GM15510 (cell line): Measurements from ENCODE around the gene DCAF4.

Experiments
- POLR2A ChIP-seq: IDR thresholded peaks from 3 replicates; pipeline ENCODE4 v1.6.1; 2011; ENCODE audit warnings: borderline replicate concordance; ENCODE audit not compliant: insufficient read length; ENCODE audit errors: extremely low read depth

Gene DCAF4

DNA sequence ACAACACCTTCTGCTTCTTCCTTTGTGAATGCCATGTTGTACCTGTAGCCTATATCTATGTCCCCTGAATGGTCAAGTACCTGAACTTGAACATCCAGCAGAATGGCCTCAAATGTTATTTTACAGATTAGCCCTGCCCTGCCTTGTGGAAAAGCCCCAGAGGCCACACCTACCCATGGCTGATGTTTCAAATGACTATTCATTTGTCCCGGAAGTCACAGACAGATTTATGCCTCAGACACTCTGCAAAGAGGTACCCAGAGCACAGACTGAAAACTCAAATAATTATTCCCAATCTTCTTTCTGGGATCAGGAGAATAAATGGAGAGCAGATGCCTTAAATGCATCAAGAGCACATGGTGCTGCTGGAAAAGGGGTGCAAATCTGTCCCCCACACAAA is 19.4 kb upstream of the DCAF4 start:
- TF ChIP-seq POLR2A, result no peak

DNA sequence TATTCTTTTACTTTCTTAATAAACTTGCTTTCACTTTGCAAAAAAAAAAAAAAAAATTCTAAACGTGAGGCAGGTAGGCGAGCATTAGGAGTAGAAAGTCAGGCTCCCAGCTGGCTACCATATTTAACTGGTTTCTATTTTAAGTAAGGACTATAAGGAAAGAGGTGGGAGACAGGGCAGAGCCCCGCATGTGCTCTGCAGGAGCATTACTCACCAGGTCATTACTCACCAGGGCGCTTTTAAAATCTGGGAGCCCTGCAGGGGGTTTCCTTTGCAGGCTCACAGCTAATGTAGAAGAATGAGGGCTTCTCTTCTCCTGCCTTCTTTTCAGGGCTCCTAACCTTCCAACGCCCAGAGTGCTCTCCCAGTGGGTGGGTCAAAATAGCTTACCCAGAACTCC is 18.4 kb upstream of the DCAF4 start:
- no peak for TF ChIP-seq POLR2A

DNA sequence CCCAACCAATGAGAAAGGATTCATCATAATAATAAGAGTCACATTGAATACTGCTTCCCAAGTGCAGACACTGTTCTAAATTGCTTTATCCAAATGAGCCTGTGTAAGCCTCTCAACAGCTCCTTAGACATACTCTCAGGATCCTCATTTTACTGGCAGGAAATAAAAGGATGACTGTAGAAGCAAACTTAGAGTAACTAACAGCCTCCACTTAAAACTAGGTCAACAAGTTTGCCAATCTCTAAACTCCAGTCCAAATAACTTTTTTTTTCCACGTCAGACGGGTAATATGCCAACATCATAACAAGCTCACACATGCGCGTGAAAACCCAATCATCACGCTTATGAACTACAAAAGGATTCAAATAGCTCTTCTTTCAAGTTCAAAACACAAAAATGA is 17.1 kb upstream of the DCAF4 start:
- TF ChIP-seq POLR2A, result no peak

- TF ChIP-seq POLR2A, result no peak
These were observed 12.5 kb upstream of the DCAF4 start for GRCh38 chr14:72913809-72914208.

GRCh38 chr14:72916174-72916573 is 10.1 kb upstream of the DCAF4 start:
- no peak for TF ChIP-seq POLR2A

- no peak for TF ChIP-seq POLR2A
These were observed 9.0 kb upstream of the DCAF4 start for GRCh38 chr14:72917094-72917802.

- TF ChIP-seq POLR2A, result no peak
These were observed 6.3 kb upstream of the DCAF4 start for GRCh38 chr14:72920008-72920407.

DNA sequence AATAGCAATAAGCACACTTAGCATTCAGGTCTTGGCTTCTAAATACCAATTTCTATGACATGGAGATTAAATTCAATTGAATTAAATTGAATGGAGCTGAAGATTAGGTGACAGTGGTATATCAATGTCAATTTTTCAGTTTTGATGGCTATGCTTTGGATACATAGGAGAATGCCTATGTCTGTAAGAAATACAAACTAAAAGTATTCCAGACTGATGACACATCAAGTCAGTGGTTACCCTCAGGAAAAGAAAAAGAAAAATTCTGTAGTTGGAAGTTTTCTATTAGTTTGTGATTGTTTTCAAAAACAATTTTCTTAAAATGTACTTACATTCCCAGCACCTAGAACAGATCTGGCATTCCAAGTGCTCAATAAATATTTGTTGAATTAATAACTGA is 4.9 kb upstream of the DCAF4 start:
- TF ChIP-seq POLR2A, result no peak

GRCh38 chr14:72924337-72924736 is 1.9 kb upstream of the DCAF4 start:
- no peak for TF ChIP-seq POLR2A

DNA sequence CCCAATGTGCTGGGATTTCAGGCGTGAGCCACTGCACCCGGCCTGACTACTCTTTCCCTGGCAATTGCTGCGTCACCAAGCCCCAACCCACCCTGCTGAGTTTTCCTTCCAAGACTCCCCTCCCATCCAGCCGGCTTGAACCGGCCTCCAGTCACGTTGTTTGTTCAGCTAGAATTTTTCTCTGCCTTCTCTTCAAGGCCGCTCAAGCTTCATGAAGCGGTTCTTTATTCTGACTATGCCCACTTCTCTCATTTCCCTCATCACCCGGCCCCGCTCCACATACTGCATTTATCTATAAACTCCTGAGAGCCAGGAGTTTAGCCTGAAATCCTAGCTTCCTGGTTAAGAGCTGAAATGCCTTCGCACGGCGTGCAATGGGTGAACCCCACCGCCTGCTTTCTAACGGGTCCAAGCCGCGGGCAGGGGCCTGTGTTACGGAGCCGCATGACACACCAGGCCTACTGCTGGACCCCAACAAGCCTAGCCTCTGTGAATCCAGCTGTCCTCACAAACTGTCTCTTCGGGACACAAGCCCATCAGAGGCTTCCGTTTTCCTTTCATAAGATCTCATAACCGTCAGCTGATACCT is 999 bp upstream of the DCAF4 start:
- TF ChIP-seq POLR2A, result no peak

DNA sequence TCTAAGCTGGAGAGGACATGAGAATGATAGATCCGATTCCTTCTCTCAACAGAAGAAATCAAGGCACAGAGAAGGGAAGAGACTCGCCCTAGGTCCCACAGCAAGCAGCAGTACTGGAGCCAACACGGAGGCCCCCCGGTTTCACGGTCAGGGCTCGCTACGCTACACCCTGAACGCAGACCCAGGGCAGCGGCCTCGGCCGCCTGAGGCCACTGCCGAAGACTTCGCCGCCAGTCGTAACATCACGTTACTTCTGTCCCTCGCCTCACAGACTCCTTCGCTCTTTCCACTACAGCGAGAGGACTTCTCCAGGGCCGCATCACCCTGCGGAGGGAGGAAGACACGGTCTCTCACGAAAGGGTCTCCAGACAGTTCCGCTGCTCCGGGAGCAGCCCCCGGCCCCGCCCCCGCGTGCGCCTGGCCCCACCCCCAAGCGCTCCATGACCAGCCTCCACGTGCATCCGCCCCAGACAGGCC is 411 bp upstream of the DCAF4 start:
- TF ChIP-seq POLR2A, result no peak

DNA sequence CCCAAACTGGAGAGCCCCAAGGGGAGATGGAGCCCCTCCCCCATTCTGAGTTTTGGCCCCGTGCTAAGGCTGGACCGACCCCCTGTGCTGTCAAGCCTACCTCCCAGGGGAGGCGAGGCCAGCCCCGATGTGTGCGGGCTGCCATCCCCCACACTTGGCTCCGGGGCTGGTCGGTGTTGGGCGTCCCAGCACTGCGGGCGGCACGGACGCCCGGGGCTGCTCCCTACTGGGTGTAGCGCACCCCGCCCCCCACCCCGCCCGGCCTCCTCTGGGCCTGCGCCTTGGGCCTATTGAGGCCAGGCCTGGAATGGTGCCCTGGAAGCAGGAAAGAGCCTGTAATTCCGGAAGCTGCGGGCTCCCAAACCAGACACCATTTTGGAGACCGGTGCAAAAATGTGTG is 2.6 kb downstream of the DCAF4 start:
- no peak for TF ChIP-seq POLR2A

DNA sequence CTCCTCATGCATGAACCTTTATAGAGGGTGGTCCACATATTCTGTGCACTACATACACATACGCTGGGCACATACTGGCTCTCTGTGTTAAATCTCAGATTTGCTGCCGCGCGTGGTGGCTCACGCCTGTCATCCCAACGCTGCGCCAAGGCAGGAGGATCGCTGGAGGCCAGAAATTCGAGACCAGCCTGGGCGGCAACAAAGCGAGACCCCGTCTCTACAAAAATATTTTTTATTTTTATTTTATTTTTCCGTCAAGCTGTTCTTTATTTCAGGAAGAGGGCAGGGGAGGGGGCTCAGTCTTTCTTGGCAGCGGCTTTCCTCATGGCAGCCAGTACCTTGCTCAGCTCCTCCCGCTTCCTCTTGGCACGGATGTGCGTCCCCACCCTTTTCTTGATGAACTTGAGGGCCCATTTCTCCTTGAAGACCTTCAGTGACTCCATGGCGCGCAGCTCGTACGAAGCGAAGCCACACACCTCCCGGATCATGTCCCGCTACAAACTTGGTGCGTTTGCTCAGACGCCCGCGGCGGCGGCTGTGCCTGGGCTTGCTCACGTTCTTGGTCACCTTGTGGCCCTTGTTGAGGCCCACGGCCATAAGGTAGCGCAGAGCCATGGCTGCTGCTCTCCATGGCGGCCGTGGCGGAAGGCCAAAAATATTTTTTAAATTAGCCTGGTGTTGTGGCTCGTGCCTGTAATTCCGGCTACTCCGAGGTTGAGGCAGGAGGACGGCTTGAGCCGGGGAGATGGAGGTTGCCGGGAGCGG is 3.2 kb downstream of the DCAF4 start:
- TF ChIP-seq POLR2A, result no peak

DNA sequence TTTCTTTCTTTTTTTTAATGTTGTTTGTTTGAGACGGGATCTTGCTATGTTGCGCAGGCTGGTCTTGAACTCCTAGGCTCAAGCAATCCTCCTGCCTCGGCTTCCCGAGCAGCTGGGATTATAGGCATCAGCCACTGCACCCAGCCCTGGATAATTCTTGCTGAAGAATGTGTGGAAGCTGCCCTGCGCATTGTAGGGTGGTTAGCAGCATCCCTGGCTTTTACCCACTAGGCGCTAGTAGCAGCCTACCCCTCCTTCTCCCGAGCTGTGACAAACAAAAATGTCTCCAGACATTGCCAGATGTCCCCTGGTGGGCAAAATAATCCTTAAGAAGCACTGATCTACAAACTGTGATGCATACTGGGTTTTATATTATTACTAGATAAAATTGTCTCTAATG is 6.6 kb downstream of the DCAF4 start:
- no peak for TF ChIP-seq POLR2A

GRCh38 chr14:72939630-72940029 is 13.4 kb downstream of the DCAF4 start:
- TF ChIP-seq POLR2A, result no peak
